GM23338 (cell line): ENCODE data around the gene DROSHA. TPM values are rescaled to one million over a fixed set of nuclear protein-coding genes. Genes with fewer than 3 reads are reported as not detected.

Source experiments
- ATAC-seq: fragments of 200-7000 bp; cut with Tn5 transposase; 3 replicates; pipeline ENCODE4 v1.9.1; 2020
- DNase-seq: peaks from one replicate; pipeline ENCODE4 v3.0.0-alpha.2; 2015; ENCODE audit warnings: low spot score
- H2AFZ ChIP-seq: fragments of 200-600 bp; sonication (generic); 2 replicates; pipeline ENCODE4 v1.8.0; 2016; ENCODE audit warnings: antibody characterized with exemption, mild to moderate bottlenecking, moderate library complexity
- H3F3A ChIP-seq: fragments of 200-600 bp; sonication (generic); replicated peaks from 2 replicates; pipeline ENCODE4 v1.8.0; 2017; ENCODE audit warnings: antibody characterized with exemption, mixed run types, low read depth
- H3K27ac ChIP-seq: fragments of 200-600 bp; sonication (generic); 2 replicates; pipeline ENCODE4 v1.6.1; 2016; ENCODE audit warnings: low read depth
- H3K27me3 ChIP-seq: fragments of 200-600 bp; sonication (generic); 2 replicates; pipeline ENCODE4 v1.8.0; 2016; ENCODE audit warnings: mild to moderate bottlenecking, mixed run types, moderate library complexity; ENCODE audit not compliant: insufficient read depth
- H3K36me3 ChIP-seq: fragments of 200-600 bp; sonication (generic); 2 replicates; pipeline ENCODE4 v1.8.0; 2016; ENCODE audit warnings: mild to moderate bottlenecking; ENCODE audit not compliant: insufficient read depth
- H3K4me1 ChIP-seq: fragments of 200-600 bp; sonication (generic); 2 replicates; pipeline ENCODE4 v1.8.0; 2016; ENCODE audit warnings: mild to moderate bottlenecking, moderate library complexity; ENCODE audit not compliant: insufficient read depth
- H3K4me2 ChIP-seq: fragments of 200-600 bp; sonication (generic); 2 replicates; pipeline ENCODE4 v1.7.1; 2017; ENCODE audit warnings: mixed run types
- H3K4me3 ChIP-seq: fragments of 200-600 bp; sonication (generic); 2 replicates; pipeline ENCODE4 v1.6.1; 2016; ENCODE audit warnings: mixed run types
- H3K79me2 ChIP-seq: fragments of 200-600 bp; sonication (generic); replicated peaks from 2 replicates; pipeline ENCODE4 v1.8.0; 2017; ENCODE audit warnings: mild to moderate bottlenecking; ENCODE audit not compliant: insufficient read depth
- H3K9me2 ChIP-seq: fragments of 200-600 bp; sonication (generic); 2 replicates; pipeline ENCODE4 v1.8.0; 2017; ENCODE audit not compliant: insufficient read depth
- H4K20me1 ChIP-seq: fragments of 200-600 bp; sonication (generic); replicated peaks from 2 replicates; pipeline ENCODE4 v1.8.0; 2017; ENCODE audit warnings: mild to moderate bottlenecking; ENCODE audit not compliant: insufficient read depth
- H3K27ac Mint-ChIP-seq: 2 replicates; pipeline ENCODE4 v1.8.0; 2020; ENCODE audit warnings: inconsistent platforms, mild to moderate bottlenecking, moderate library complexity, mixed read lengths
- H3K27me3 Mint-ChIP-seq: 3 replicates; pipeline ENCODE4 v1.8.0; 2022; ENCODE audit warnings: low read depth, mild to moderate bottlenecking, moderate library complexity, mixed read lengths, inconsistent platforms; ENCODE audit not compliant: insufficient read depth, poor library complexity
- H3K36me3 Mint-ChIP-seq: 3 replicates; pipeline ENCODE4 v1.8.0; 2021; ENCODE audit warnings: low read depth, mild to moderate bottlenecking, inconsistent platforms, moderate library complexity, mixed read lengths
- H3K4me1 Mint-ChIP-seq: 3 replicates; pipeline ENCODE4 v1.8.0; 2020; ENCODE audit warnings: mild to moderate bottlenecking, inconsistent platforms, mixed read lengths
- H3K4me3 Mint-ChIP-seq: 3 replicates; pipeline ENCODE4 v1.8.0; 2021; ENCODE audit warnings: moderate library complexity, mild to moderate bottlenecking, inconsistent platforms, mixed read lengths
- H3K9me3 Mint-ChIP-seq: 3 replicates; pipeline ENCODE4 v1.8.0; 2020; ENCODE audit warnings: moderate library complexity, mild to moderate bottlenecking, inconsistent platforms, mixed read lengths
- CREB1 ChIP-seq: fragments of 250-450 bp; sonication (Bioruptor Pico); IDR thresholded peaks from 2 replicates; pipeline ENCODE4 v1.5.0; 2020; ENCODE audit warnings: low read depth, mild to moderate bottlenecking, moderate library complexity
- CTCF ChIP-seq, 2 experiments: fragments of 200-600 bp in 1 of 2; sonication (generic) in 1 of 2; conservative IDR thresholded peaks; 2 replicates each; pipeline versions ENCODE4 v1.5.1 to v1.6.1; 2016 to 2017; ENCODE audit warnings: antibody characterized with exemption in 2 of 2, low read depth in 2 of 2, mild to moderate bottlenecking in 2 of 2, moderate library complexity in 1 of 2
- ETS1 ChIP-seq: IDR thresholded peaks from 2 replicates; pipeline ENCODE4 v1.6.1; 2016; ENCODE audit warnings: antibody characterized with exemption
- EZH2 ChIP-seq: fragments of 200-600 bp; sonication (generic); IDR thresholded peaks from one replicate; pipeline ENCODE4 v1.8.0; 2017; ENCODE audit warnings: antibody characterized with exemption, mild to moderate bottlenecking, low read depth; ENCODE audit not compliant: unreplicated experiment
- EZH2phosphoT487 ChIP-seq: fragments of 200-600 bp; sonication (generic); IDR thresholded peaks from one replicate; pipeline ENCODE4 v1.8.1; 2018; ENCODE audit warnings: antibody characterized with exemption; ENCODE audit not compliant: unreplicated experiment
- JUNB ChIP-seq: IDR thresholded peaks from one replicate; pipeline ENCODE4 v1.6.1; 2016; ENCODE audit warnings: antibody characterized with exemption; ENCODE audit not compliant: unreplicated experiment
- NANOG ChIP-seq: IDR thresholded peaks from 2 replicates; pipeline ENCODE4 v1.6.1; 2016; ENCODE audit warnings: antibody characterized with exemption, borderline replicate concordance
- POLR2AphosphoS5 ChIP-seq: IDR thresholded peaks from 2 replicates; pipeline ENCODE4 v1.6.1; 2016; ENCODE audit warnings: antibody characterized with exemption, low read depth
- REST ChIP-seq: IDR thresholded peaks from one replicate; pipeline ENCODE4 v1.6.1; 2018; ENCODE audit warnings: antibody characterized with exemption; ENCODE audit not compliant: unreplicated experiment
- STAT1 ChIP-seq: IDR thresholded peaks from one replicate; pipeline ENCODE4 v1.6.1; 2016; ENCODE audit warnings: antibody characterized with exemption; ENCODE audit not compliant: unreplicated experiment
- ZNF114 ChIP-seq: fragments of 250-450 bp; sonication (Bioruptor Pico); IDR thresholded peaks from 2 replicates; pipeline ENCODE4 v1.5.0; 2020; ENCODE audit warnings: mild to moderate bottlenecking, moderate library complexity
- ZNF331 ChIP-seq: fragments of 250-450 bp; sonication (Bioruptor Pico); IDR thresholded peaks from 2 replicates; pipeline ENCODE4 v1.5.0; 2020; ENCODE audit warnings: low read depth, mild to moderate bottlenecking, moderate library complexity
- ZNF462 ChIP-seq: fragments of 250-450 bp; sonication (Bioruptor Pico); IDR thresholded peaks from 2 replicates; pipeline ENCODE4 v1.5.0; 2020; ENCODE audit warnings: mild to moderate bottlenecking, moderate library complexity
- polyA plus RNA-seq: library from polyadenylated mRNA; unstranded; fragments of >200 nt; fragmentation: Nextera tagmentation; extraction: Ambion mirVana; gene quantifications from 2 replicates; pipeline ENCODE4 v1.2.1, GENCODE V29; 2016
- total RNA-seq: library from RNA; depleted of rRNA; stranded (reverse); fragments of >200 nt; shearing (Covaris generic); gene quantifications from 2 replicates; pipeline ENCODE4 v1.2.3, GENCODE V29; 2014

Gene DROSHA
- total and polyA plus RNA-seq, 2 experiments from 2014 or later: 70.6 to 87.8 TPM

- Histone ChIP-seq H3K36me3 (peaks cover 8% of the 10 kb centered on the region; the same call in 1 of the 2 replicates), H3K4me3 (no peak overlapping the region), H4K20me1 (no peaks in the 10 kb centered on the region), H3K4me2 (no peak overlapping the region), H3K27ac (no peak overlapping the region), H3K4me1 (peaks cover 10% of the 10 kb centered on the region), H3K9me2 (no peaks in the 10 kb centered on the region), H3K27me3 (no peaks in the 10 kb centered on the region), H3K79me2 (no peaks in the 10 kb centered on the region), H2AFZ (no peak overlapping the region), H3F3A (no peaks in the 10 kb centered on the region)
- no peak for TF ChIP-seq CREB1 (CRISPR knock-in tag)
- TF ChIP-seq POLR2AphosphoS5: no peak
- TF ChIP-seq ZNF114: no peak
- TF ChIP-seq EZH2: no peak
- no peak for TF ChIP-seq NANOG
- TF ChIP-seq CTCF (conservative IDR thresholded peaks at IDR 0.05; ENCODE audit: low read depth in 2 of 2): no peak
- TF ChIP-seq JUNB: no peak
- no peak for TF ChIP-seq EZH2phosphoT487
- no peak for TF ChIP-seq ETS1
- no peak for TF ChIP-seq ZNF331
- TF ChIP-seq REST: no peak
- TF ChIP-seq STAT1: no peak
- no peak for TF ChIP-seq ZNF462 (CRISPR knock-in tag)
- Mint-ChIP-seq H3K4me1 (peaks cover 20% of the 10 kb centered on the region; the same call in 2 of the 3 replicates), H3K36me3 (peaks cover 58% of the 10 kb centered on the region), H3K9me3 (no peaks in the 10 kb centered on the region), H3K27ac (no peak overlapping the region), H3K4me3 (no peak overlapping the region), H3K27me3 (no peaks in the 10 kb centered on the region)
- DNase-seq (no peak), ATAC-seq (no peak)
These were observed 44.4 kb downstream of the DROSHA start for GRCh38 chr5:31487506-31487905.
